K562 (cell line): ENCODE results near the gene MEIS2. TPM values are rescaled to one million over a fixed set of nuclear protein-coding genes. Genes with fewer than 3 reads are reported as not detected.

Experiments used
- FOXJ3 ChIP-seq: sonication (generic); formaldehyde crosslinking; IDR thresholded peaks from 2 replicates; pipeline ENCODE4 v1.4.0; 2020; ENCODE audit warnings: mild to moderate bottlenecking, missing genetic modification reagents
- MITF ChIP-seq: IDR thresholded peaks from 2 replicates; pipeline ENCODE4 v1.6.1; 2014; ENCODE audit warnings: antibody characterized with exemption
- RBM34 ChIP-seq: fragments of 200-400 bp; formaldehyde crosslinking; IDR thresholded peaks from 2 replicates; pipeline ENCODE4 v1.6.1; 2018; ENCODE audit warnings: low read length, borderline replicate concordance; ENCODE audit not compliant: insufficient read depth
- RERE ChIP-seq: sonication (generic); formaldehyde crosslinking; IDR thresholded peaks from 2 replicates; pipeline ENCODE4 v1.8.0; 2023; ENCODE audit warnings: missing genetic modification reagents, mild to moderate bottlenecking, borderline replicate concordance
- TOE1 ChIP-seq, 2 experiments: fragments of 450-650 bp in 1 of 2; sonication (generic) in 1 of 2; formaldehyde crosslinking in 1 of 2; IDR thresholded peaks; 2 replicates each; pipeline versions ENCODE4 v1.7.1 to v1.8.0; 2016 to 2022; ENCODE audit warnings: borderline replicate concordance in 2 of 2, mild to moderate bottlenecking in 2 of 2, antibody characterized with exemption in 1 of 2, inconsistent platforms in 1 of 2, low read depth in 1 of 2, missing genetic modification reagents in 1 of 2, moderate library complexity in 1 of 2
- ZSCAN29 ChIP-seq: fragments of 450-650 bp; IDR thresholded peaks from 2 replicates; pipeline ENCODE4 v1.6.1; 2017
- polyA plus RNA-seq, 8 experiments: library from polyadenylated mRNA; depleted of rRNA in 4 of 8; stranded (reverse) in 5 of 8; unstranded in 3 of 8; fragments of >200 nt; fragmentation: Nextera tagmentation in 2 of 8; fragmentation: Illumina TruSeq in 1 of 8; extraction: Ambion mirVana in 2 of 8; extraction: Trizol in 1 of 8; gene quantifications; 2 replicates each; pipeline versions ENCODE4 v1.2.1 to v1.2.3, GENCODE V29; 2011 to 2014; ENCODE audit warnings: inconsistent platforms in 1 of 8, missing spikeins in 1 of 8
- total RNA-seq, 7 experiments: library from RNA; depleted of rRNA in 6 of 7; stranded (reverse); fragments of >200 nt in 6 of 7; fragmentation: Illumina TruSeq in 2 of 7; extraction: Trizol in 2 of 7; gene quantifications; 2 replicates each; pipeline versions ENCODE4 v1.2.1 to v1.2.3, GENCODE V29; 2011 to 2021; ENCODE audit warnings: low replicate concordance in 1 of 7
- TF ChIP-seq, protein P1 (sequence below), 2 experiments: fragments of 450-650 bp in 1 of 2; sonication (generic) in 1 of 2; formaldehyde crosslinking in 1 of 2; IDR thresholded peaks; 2 replicates each; pipeline versions ENCODE4 v1.7.1 to v1.9.0; 2016 to 2022; ENCODE audit warnings: inconsistent platforms in 1 of 2, mild to moderate bottlenecking in 1 of 2, missing genetic modification reagents in 1 of 2

Gene MEIS2
- total and polyA plus RNA-seq, 9 of the 15 experiments (the other 6 are each of a cell fraction or from before 2014, with no cell fraction given) = 7.5 to 64.2 (median 22.3) TPM

GRCh38 chr15:37057831-37058230, 42.5 kb downstream of the MEIS2 start (continued):
- TF ChIP-seq, protein P1, sequence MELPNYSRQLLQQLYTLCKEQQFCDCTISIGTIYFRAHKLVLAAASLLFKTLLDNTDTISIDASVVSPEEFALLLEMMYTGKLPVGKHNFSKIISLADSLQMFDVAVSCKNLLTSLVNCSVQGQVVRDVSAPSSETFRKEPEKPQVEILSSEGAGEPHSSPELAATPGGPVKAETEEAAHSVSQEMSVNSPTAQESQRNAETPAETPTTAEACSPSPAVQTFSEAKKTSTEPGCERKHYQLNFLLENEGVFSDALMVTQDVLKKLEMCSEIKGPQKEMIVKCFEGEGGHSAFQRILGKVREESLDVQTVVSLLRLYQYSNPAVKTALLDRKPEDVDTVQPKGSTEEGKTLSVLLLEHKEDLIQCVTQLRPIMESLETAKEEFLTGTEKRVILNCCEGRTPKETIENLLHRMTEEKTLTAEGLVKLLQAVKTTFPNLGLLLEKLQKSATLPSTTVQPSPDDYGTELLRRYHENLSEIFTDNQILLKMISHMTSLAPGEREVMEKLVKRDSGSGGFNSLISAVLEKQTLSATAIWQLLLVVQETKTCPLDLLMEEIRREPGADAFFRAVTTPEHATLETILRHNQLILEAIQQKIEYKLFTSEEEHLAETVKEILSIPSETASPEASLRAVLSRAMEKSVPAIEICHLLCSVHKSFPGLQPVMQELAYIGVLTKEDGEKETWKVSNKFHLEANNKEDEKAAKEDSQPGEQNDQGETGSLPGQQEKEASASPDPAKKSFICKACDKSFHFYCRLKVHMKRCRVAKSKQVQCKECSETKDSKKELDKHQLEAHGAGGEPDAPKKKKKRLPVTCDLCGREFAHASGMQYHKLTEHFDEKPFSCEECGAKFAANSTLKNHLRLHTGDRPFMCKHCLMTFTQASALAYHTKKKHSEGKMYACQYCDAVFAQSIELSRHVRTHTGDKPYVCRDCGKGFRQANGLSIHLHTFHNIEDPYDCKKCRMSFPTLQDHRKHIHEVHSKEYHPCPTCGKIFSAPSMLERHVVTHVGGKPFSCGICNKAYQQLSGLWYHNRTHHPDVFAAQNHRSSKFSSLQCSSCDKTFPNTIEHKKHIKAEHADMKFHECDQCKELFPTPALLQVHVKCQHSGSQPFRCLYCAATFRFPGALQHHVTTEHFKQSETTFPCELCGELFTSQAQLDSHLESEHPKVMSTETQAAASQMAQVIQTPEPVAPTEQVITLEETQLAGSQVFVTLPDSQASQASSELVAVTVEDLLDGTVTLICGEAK (IDR thresholded peaks at IDR 0.05) = no peak
- TF ChIP-seq, protein P1 (CRISPR knock-in tag; IDR thresholded peaks at IDR 0.05) = no peak
- TF ChIP-seq RERE (CRISPR knock-in tag) (no peak), FOXJ3 (CRISPR knock-in tag) (no peak), MITF (no peak), RBM34 (no peak), ZSCAN29 (no peak), TOE1 (IDR thresholded peaks at IDR 0.05; ENCODE audit: borderline replicate concordance) (no peak), TOE1 (CRISPR knock-in tag; IDR thresholded peaks at IDR 0.05; ENCODE audit: borderline replicate concordance, low read depth) (no peak)
